ENCODE measurements around the gene PXN.
A peak's percentile ranks its signal among the peaks of the same experiment; 100 is the strongest.

Gene PXN

GRCh38 chr12:120265473-120266179 is at the start of gene PXN:
Gene PXN, minus strand, starts transcription at chr12:120265730. Its CDS starts 101 bp downstream, at chr12:120265629.
- peak; percentile 44 for DNase-seq

- no peak for DNase-seq
Observed at GRCh38 chr12:120314220-120314619, 48.7 kb upstream of the PXN start.

GRCh38 chr12:120301962-120302815 is 36.7 kb upstream of the PXN start, which contains the start of gene SIRT4:
Gene SIRT4, plus strand, starts transcription at chr12:120302321. Its CDS starts 1,241 bp downstream, at chr12:120303562.
- peak; percentile 92 for DNase-seq

GRCh38 chr12:120292661-120293531 is 27.4 kb upstream of the PXN start, which contains the start of gene RNU4-1:
Gene RNU4-1, minus strand, starts transcription at chr12:120293237.
- DNase-seq, result peak; percentile 98

GRCh38 chr12:120292411-120292660 is 26.8 kb upstream of the PXN start:
- DNase-seq, result no peak

GRCh38 chr12:120290609-120291305 is 25.2 kb upstream of the PXN start:
- DNase-seq, result peak; percentile 51

GRCh38 chr12:120287491-120287890 is 22.0 kb upstream of the PXN start:
- no peak for DNase-seq

- DNase-seq, result no peak
Observed at GRCh38 chr12:120286768-120287490, 21.4 kb upstream of the PXN start.

- DNase-seq, result no peak
Observed at GRCh38 chr12:120284381-120284780, 18.9 kb upstream of the PXN start.

- no peak for DNase-seq
Observed at GRCh38 chr12:120283318-120283717, 17.8 kb upstream of the PXN start.

GRCh38 chr12:120278137-120279069 is 12.9 kb upstream of the PXN start:
- no peak for DNase-seq

- DNase-seq, result no peak
Observed at GRCh38 chr12:120276734-120277133, 11.2 kb upstream of the PXN start.

- no peak for DNase-seq
Observed at GRCh38 chr12:120267736-120268135, 2.2 kb upstream of the PXN start.

GRCh38 chr12:120266180-120266870 is 795 bp upstream of the PXN start:
- no peak for DNase-seq

GRCh38 chr12:120264904-120265472 is 542 bp downstream of the PXN start:
- DNase-seq, result no peak

GRCh38 chr12:120264086-120264903 is 1.2 kb downstream of the PXN start:
- no peak for DNase-seq

GRCh38 chr12:120263748-120264085 is 1.8 kb downstream of the PXN start:
- DNase-seq, result no peak

- no peak for DNase-seq
Observed at GRCh38 chr12:120262852-120263747, 2.4 kb downstream of the PXN start.

All from MV-4-11 (cell line).